Keratinocyte (primary cell): ENCODE measurements around the gene TSPEAR. TPM values are rescaled to one million over a fixed set of nuclear protein-coding genes. Genes with fewer than 3 reads are reported as not detected.
A peak's percentile ranks its signal among the peaks of the same experiment; 100 is the strongest.

ENCODE experiments used
- DNase-seq: peaks from one replicate; pipeline ENCODE4 v3.0.0-alpha.2; 2011; ENCODE audit warnings: low read depth, missing footprints, low spot score
- FAIRE-seq: peaks from 2 replicates; lab custom pipeline; 2011; peaks lifted over from hg19 to GRCh38; lab: Jason Lieb, UNC
- H2AFZ ChIP-seq: 2 replicates; pipeline ENCODE4 v1.6.0; 2012; ENCODE audit warnings: low read length, control low read depth, inconsistent platforms; ENCODE audit not compliant: control insufficient read depth
- H3K27ac ChIP-seq: 2 replicates; pipeline ENCODE4 v1.5.1; 2011; ENCODE audit warnings: low read length; ENCODE audit not compliant: control insufficient read depth, insufficient read depth
- H3K27me3 ChIP-seq: 3 replicates; pipeline ENCODE4 v1.6.0; 2011; ENCODE audit warnings: low read length; ENCODE audit not compliant: control insufficient read depth, insufficient read depth; ENCODE audit errors: extremely low read depth
- H3K36me3 ChIP-seq, 2 experiments: 2 replicates in 1 of 2; 3 replicates in 1 of 2; pipeline ENCODE4 v1.5.1; 2011; ENCODE audit warnings: low read length in 2 of 2, mild to moderate bottlenecking in 1 of 2; ENCODE audit not compliant: control insufficient read depth in 2 of 2, insufficient read depth in 2 of 2; ENCODE audit errors: extremely low read depth in 1 of 2
- H3K4me1 ChIP-seq: 3 replicates; pipeline ENCODE4 v1.5.1; 2011; ENCODE audit warnings: low read length; ENCODE audit not compliant: control insufficient read depth, insufficient read depth; ENCODE audit errors: extremely low read depth
- H3K4me2 ChIP-seq: 3 replicates; pipeline ENCODE4 v1.6.0; 2011; ENCODE audit warnings: low read depth, low read length; ENCODE audit not compliant: control insufficient read depth, insufficient read depth; ENCODE audit errors: extremely low read depth
- H3K4me3 ChIP-seq, 3 experiments: fragments of 200-600 bp in 1 of 3; sonication (generic) in 1 of 3; 2 replicates in 2 of 3; 3 replicates in 1 of 3; pipeline ENCODE4 v1.5.1; 2011 to 2016; ENCODE audit warnings: low read length in 3 of 3, mild to moderate bottlenecking in 3 of 3, control low read depth in 2 of 3, inconsistent platforms in 1 of 3, low read depth in 1 of 3, mixed read lengths in 1 of 3, mixed run types in 1 of 3, moderate library complexity in 1 of 3; ENCODE audit not compliant: control insufficient read depth in 2 of 3, insufficient read depth in 2 of 3; ENCODE audit errors: extremely low read depth in 1 of 3
- H3K79me2 ChIP-seq: 2 replicates; pipeline ENCODE4 v1.6.0; 2012; ENCODE audit warnings: low read length; ENCODE audit not compliant: control insufficient read depth, insufficient read depth
- H3K9ac ChIP-seq: 3 replicates; pipeline ENCODE4 v1.6.0; 2011; ENCODE audit warnings: low read length; ENCODE audit not compliant: control insufficient read depth, insufficient read depth; ENCODE audit errors: extremely low read depth
- H3K9me1 ChIP-seq: 3 replicates; pipeline ENCODE4 v1.6.0; 2011; ENCODE audit warnings: low read length; ENCODE audit not compliant: control insufficient read depth, insufficient read depth; ENCODE audit errors: extremely low read depth
- H3K9me3 ChIP-seq: 2 replicates; pipeline ENCODE4 v1.5.1; 2012; ENCODE audit warnings: low read depth, low read length; ENCODE audit not compliant: control insufficient read depth
- H4K20me1 ChIP-seq: 3 replicates; pipeline ENCODE4 v1.6.0; 2011; ENCODE audit warnings: low read length; ENCODE audit not compliant: control insufficient read depth, insufficient read depth; ENCODE audit errors: extremely low read depth
- CTCF ChIP-seq, 3 experiments: IDR thresholded peaks in 1 of 3; conservative IDR thresholded peaks in 1 of 3; optimal IDR thresholded peaks in 1 of 3; 2 replicates in 2 of 3; 3 replicates in 1 of 3; pipeline versions ENCODE3 to v1.5.1; 2011; ENCODE audit warnings: low read length in 3 of 3, mild to moderate bottlenecking in 3 of 3, moderate library complexity in 2 of 3, control low read depth in 1 of 3, inconsistent platforms in 1 of 3; ENCODE audit not compliant: insufficient read depth in 2 of 3; ENCODE audit errors: extremely low read depth in 1 of 3
- EZH2 ChIP-seq: IDR thresholded peaks from one replicate; pipeline ENCODE4 v1.6.1; 2012; ENCODE audit warnings: inconsistent platforms, mild to moderate bottlenecking, low read length, moderate library complexity
- dilution Hi-C: fragments of 300-500 bp; cut with MboI; formaldehyde crosslinking; loops from one replicate; pipeline ENCODE4 v1.7.0; 2020; ENCODE audit warnings: low sequenced_read_pairs; ENCODE audit not compliant: extremely low pct_ligation_motif_present
- polyA plus RNA-seq, 5 experiments: library from polyadenylated mRNA; depleted of rRNA in 3 of 5; stranded (reverse) in 3 of 5; stranded (forward) in 1 of 5; unstranded in 1 of 5; fragments of >200 nt; gene quantifications; 1 replicate in 1 of 5; 2 replicates in 3 of 5; 3 replicates in 1 of 5; pipeline versions ENCODE4 v1.2.1 to v1.2.3, GENCODE V29; 2011 to 2012; ENCODE audit warnings: missing spikeins in 2 of 5, low read depth in 1 of 5, low replicate concordance in 1 of 5

TSPEAR gene
- polyA plus RNA-seq, 1 donor (not counting 4 experiments of a cell fraction or from before 2014, with no cell fraction given): 0.12 TPM

DNA sequence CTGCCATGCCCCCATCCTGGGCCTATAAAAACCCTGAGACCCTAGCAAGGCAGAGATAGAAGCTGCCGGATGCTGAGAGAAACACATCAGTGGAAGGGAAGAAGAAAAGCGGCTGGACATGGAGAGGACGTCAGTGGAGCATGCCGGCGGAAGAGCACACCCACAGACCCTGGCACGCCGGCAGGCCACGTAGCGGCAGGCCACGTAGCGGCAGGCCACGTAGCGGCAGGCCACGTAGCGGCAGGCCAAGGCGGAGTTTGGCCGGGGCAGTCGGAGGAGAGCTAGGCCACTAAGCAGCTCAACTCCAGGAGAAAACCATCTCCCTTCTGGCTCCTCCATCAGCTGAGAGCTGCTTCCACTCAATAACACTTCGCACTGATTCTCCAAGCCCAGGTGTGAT lies 221.0 kb downstream of the TSPEAR start:
- no peak overlapping the region for H3K4me3 ChIP-seq
- H3K27me3 ChIP-seq: no peaks in the 10 kb centered on the region
- FAIRE-seq (no peak), DNase-seq (no peak)
- H2AFZ ChIP-seq: no peak overlapping the region
- H3K79me2 ChIP-seq: no peaks in the 10 kb centered on the region
- H3K4me1 ChIP-seq: no peaks in the 10 kb centered on the region
- dilution Hi-C loops: loop anchor here (25.0 kb wide), 1 partner anchor 247 kb away; no protein-coding TSS in a partner anchor
- TF ChIP-seq EZH2: no peak
- H4K20me1 ChIP-seq: no peaks in the 10 kb centered on the region
- H3K9ac ChIP-seq: no peak overlapping the region
- H3K9me1 ChIP-seq: no peaks in the 10 kb centered on the region
- no peaks in the 10 kb centered on the region for H3K36me3 ChIP-seq
- no peak overlapping the region for H3K27ac ChIP-seq
- H3K4me2 ChIP-seq: no peak overlapping the region
- H3K9me3 ChIP-seq: peaks cover 17% of the 10 kb centered on the region

- H3K27ac ChIP-seq: no peak overlapping the region
- no peaks in the 10 kb centered on the region for H4K20me1 ChIP-seq
- no peak for DNase-seq
- H3K9me1 ChIP-seq: no peaks in the 10 kb centered on the region
- H3K27me3 ChIP-seq: no peaks in the 10 kb centered on the region
- H3K4me3 ChIP-seq: no peak overlapping the region
- no peaks in the 10 kb centered on the region for H3K79me2 ChIP-seq
- dilution Hi-C loops: loop anchor here (25.0 kb wide), 1 partner anchor 247 kb away; no protein-coding TSS in a partner anchor
- no peaks in the 10 kb centered on the region for H3K36me3 ChIP-seq
- no peak overlapping the region for H3K9ac ChIP-seq
- H3K4me2 ChIP-seq: no peak overlapping the region
- no peak for TF ChIP-seq EZH2
- no peak for TF ChIP-seq CTCF (optimal IDR thresholded peaks at IDR 0.05 in 1 of 3, IDR thresholded peaks at IDR 0.05 in 1 of 3, conservative IDR thresholded peaks at IDR 0.05 in 1 of 3; ENCODE audit: extremely low read depth in 1 of 3, insufficient read depth in 2 of 3, low read length in 3 of 3)
- H3K9me3 ChIP-seq: peaks cover 16% of the 10 kb centered on the region
- no peak overlapping the region for H2AFZ ChIP-seq
- FAIRE-seq: no peak
- H3K4me1 ChIP-seq: no peaks in the 10 kb centered on the region
Observed at GRCh38 chr21:44489962-44490361, 221.4 kb downstream of the TSPEAR start.

DNA sequence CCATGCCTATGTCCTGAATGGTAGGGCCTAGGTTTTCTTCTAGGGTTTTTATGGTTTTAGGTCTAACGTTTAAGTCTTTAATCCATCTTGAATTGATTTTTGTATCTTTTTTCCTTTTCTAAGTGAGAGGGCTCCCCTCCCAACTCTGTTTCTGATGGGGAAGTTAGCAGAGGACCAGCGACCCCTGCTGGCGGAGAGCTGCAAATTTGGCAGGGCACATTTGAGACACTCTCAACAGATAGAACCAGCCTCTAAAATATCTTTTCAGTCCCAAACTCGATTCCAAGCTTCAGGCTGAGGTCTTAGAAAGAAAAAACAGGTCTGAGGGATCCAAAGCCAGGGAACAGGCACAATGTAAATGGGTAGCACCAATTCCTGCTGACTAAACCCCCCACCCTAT lies 223.5 kb downstream of the TSPEAR start:
- H3K4me3 ChIP-seq: no peak overlapping the region
- FAIRE-seq: no peak

More for the DNA sequence above, 223.5 kb downstream of the TSPEAR start:
- Histone ChIP-seq H3K36me3 (no peaks in the 10 kb centered on the region), H3K9me3 (peaks cover 6% of the 10 kb centered on the region), H3K9ac (no peak overlapping the region), H3K27ac (no peak overlapping the region), H3K4me2 (no peak overlapping the region), H3K79me2 (no peaks in the 10 kb centered on the region), H3K9me1 (no peaks in the 10 kb centered on the region), H3K27me3 (no peaks in the 10 kb centered on the region), H4K20me1 (no peaks in the 10 kb centered on the region), H2AFZ (no peak overlapping the region), H3K4me1 (no peaks in the 10 kb centered on the region)
- dilution Hi-C loops: loop anchor here (25.0 kb wide), 1 partner anchor 249 kb away; no protein-coding TSS in a partner anchor
- no peak for DNase-seq
- TF ChIP-seq EZH2: no peak
- peak; percentile 40 to 63 (median 47) for TF ChIP-seq CTCF (optimal IDR thresholded peaks at IDR 0.05 in 1 of 3, IDR thresholded peaks at IDR 0.05 in 1 of 3, conservative IDR thresholded peaks at IDR 0.05 in 1 of 3; ENCODE audit: extremely low read depth in 1 of 3, insufficient read depth in 2 of 3, low read length in 3 of 3)
